OCI-LY7 (cell line): Measurements from ENCODE around the gene C1orf159. TPM values are rescaled to one million over a fixed set of nuclear protein-coding genes. Genes with fewer than 3 reads are reported as not detected.

Experiments used
- BruUV-seq: library from RNA; stranded (reverse); fragments of 400-500 nt; replicated peaks from 2 replicates; lab custom pipeline; 2021; lab: Mats Ljungman, UMichigan
- CTCF ChIA-PET: fragments of 300-600 bp; sonication (Branson Sonifier 250); formaldehyde crosslinking; loops from one replicate; lab custom pipeline; 2022; ENCODE audit warnings: antibody characterized with exemption; ENCODE audit not compliant: unreplicated experiment; lab: Charles Lee
- POLR2A ChIA-PET: fragments of 300-600 bp; sonication (Branson Sonifier 250); formaldehyde crosslinking; loops from one replicate; lab custom pipeline; 2022; ENCODE audit warnings: antibody characterized with exemption; lab: Charles Lee
- DNase-seq: peaks from one replicate; pipeline ENCODE4 v3.0.0-alpha.2; 2015; ENCODE audit warnings: low spot score
- H2AFZ ChIP-seq: fragments of 200-600 bp; sonication (generic), shearing (Covaris generic); 2 replicates; pipeline ENCODE4 v1.6.1; 2014; ENCODE audit warnings: mild to moderate bottlenecking, antibody characterized with exemption, low read length, moderate library complexity
- H3K27ac ChIP-seq: fragments of 200-600 bp; sonication (generic); 2 replicates; pipeline ENCODE4 v1.5.1; 2014; ENCODE audit warnings: mixed run types, low read depth, mild to moderate bottlenecking, moderate library complexity, low read length, inconsistent platforms; ENCODE audit not compliant: poor library complexity, severe bottlenecking
- H3K36me3 ChIP-seq: fragments of 200-600 bp; sonication (generic); 2 replicates; pipeline ENCODE4 v1.6.1; 2014; ENCODE audit warnings: mild to moderate bottlenecking, antibody characterized with exemption, low read length, moderate library complexity, mixed read lengths; ENCODE audit not compliant: insufficient read depth
- H3K4me1 ChIP-seq: fragments of 200-600 bp; sonication (generic); 2 replicates; pipeline ENCODE4 v1.5.1; 2014; ENCODE audit warnings: mild to moderate bottlenecking, low read length; ENCODE audit not compliant: insufficient read depth, poor library complexity, severe bottlenecking
- H3K4me2 ChIP-seq: fragments of 200-600 bp; sonication (generic); 2 replicates; pipeline ENCODE4 v1.6.1; 2014; ENCODE audit warnings: mild to moderate bottlenecking, low read length
- H3K4me3 ChIP-seq: fragments of 200-600 bp; sonication (generic); 2 replicates; pipeline ENCODE4 v1.5.1; 2014; ENCODE audit warnings: mild to moderate bottlenecking, low read depth, low read length; ENCODE audit not compliant: poor library complexity, severe bottlenecking
- H3K79me2 ChIP-seq: fragments of 200-600 bp; sonication (generic); 2 replicates; pipeline ENCODE4 v1.6.1; 2016; ENCODE audit warnings: low read depth, mild to moderate bottlenecking, low read length, moderate library complexity, mixed read lengths; ENCODE audit not compliant: insufficient read depth
- H3K9me2 ChIP-seq: fragments of 200-600 bp; sonication (generic); 2 replicates; pipeline ENCODE4 v1.6.1; 2016; ENCODE audit warnings: mild to moderate bottlenecking, low read length, mixed read lengths; ENCODE audit not compliant: insufficient read depth
- H3K9me3 ChIP-seq: fragments of 200-600 bp; sonication (generic); 2 replicates; pipeline ENCODE4 v1.6.1; 2014; ENCODE audit warnings: mild to moderate bottlenecking, mixed run types, low read length, mixed read lengths
- H4K20me1 ChIP-seq: fragments of 200-600 bp; sonication (generic); 2 replicates; pipeline ENCODE4 v1.6.1; 2014; ENCODE audit warnings: mild to moderate bottlenecking, antibody characterized with exemption, low read length, moderate library complexity, mixed read lengths; ENCODE audit not compliant: insufficient read depth
- CTCF ChIP-seq: fragments of 200-600 bp; sonication (generic); conservative IDR thresholded peaks from 2 replicates; pipeline ENCODE4 v1.5.1; 2014; ENCODE audit warnings: mild to moderate bottlenecking, antibody characterized with exemption, low read length, moderate library complexity, mixed read lengths
- EZH2phosphoT487 ChIP-seq: fragments of 200-600 bp; sonication (generic); IDR thresholded peaks from 2 replicates; pipeline ENCODE4 v1.6.1; 2018; ENCODE audit warnings: low read depth, borderline replicate concordance, mild to moderate bottlenecking, mixed run types, antibody characterized with exemption, low read length, moderate library complexity, mixed read lengths
- intact Hi-C: fragments of 100-400 bp; cut with micrococcal nuclease; formaldehyde crosslinking; loops from one replicate; pipeline ENCODE4 v1.10.0; 2022; ENCODE audit not compliant: unreplicated experiment
- total RNA-seq, 2 experiments: library from RNA; depleted of rRNA in 1 of 2; stranded (reverse); fragments of >200 nt in 1 of 2; shearing (Covaris generic) in 1 of 2; gene quantifications; 2 replicates each; pipeline ENCODE4 v1.2.3, GENCODE V29; 2014 to 2022

C1orf159 gene
- total RNA-seq, 2 experiments from 2014 or later: 24.5 to 27.6 TPM

- Histone ChIP-seq H3K9me2 (no peaks in the 10 kb centered on the region), H3K27ac (no peak overlapping the region), H3K36me3 (no peaks in the 10 kb centered on the region), H3K4me2 (no peak overlapping the region), H3K9me3 (no peaks in the 10 kb centered on the region), H2AFZ (no peak overlapping the region), H4K20me1 (no peaks in the 10 kb centered on the region), H3K4me1 (peaks cover 5% of the 10 kb centered on the region), H3K79me2 (0 out of 2 replicates have a peak, but pooled peaks cover 4% of the 10 kb centered on the region), H3K4me3 (no peak overlapping the region)
- POLR2A ChIA-PET: no interaction called here
- DNase-seq: no peak
- intact Hi-C loops: loop anchor here (5.0 kb wide), 1 partner anchor 188 kb away; the partner anchor contains the start of genes ACAP3 and PUSL1
- no TSS peak for BruUV-seq
- CTCF ChIA-PET: no interaction called here
- TF ChIP-seq EZH2phosphoT487 (no peak), CTCF (no peak)
Observed at GRCh38 chr1:1118876-1119220, 3.0 kb upstream of the C1orf159 start.

- H3K4me3 ChIP-seq: no peak overlapping the region
- no peak for DNase-seq
- no peaks in the 10 kb centered on the region for H4K20me1 ChIP-seq
- H3K4me2 ChIP-seq: no peak overlapping the region
- intact Hi-C loops: loop anchor here (5.0 kb wide), 1 partner anchor 189 kb away; the partner anchor contains the start of genes ACAP3 and PUSL1
- no TSS peak for BruUV-seq
- H3K27ac ChIP-seq: no peak overlapping the region
- H3K79me2 ChIP-seq: 0 out of 2 replicates have a peak, but pooled peaks cover 4% of the 10 kb centered on the region
- H2AFZ ChIP-seq: no peak overlapping the region
- H3K36me3 ChIP-seq: peaks cover 5% of the 10 kb centered on the region
- H3K9me2 ChIP-seq: no peaks in the 10 kb centered on the region
- ChIA-PET POLR2A (no interaction called here), CTCF (no interaction called here)
- H3K4me1 ChIP-seq: peaks cover 5% of the 10 kb centered on the region
- TF ChIP-seq EZH2phosphoT487 (no peak), CTCF (no peak)
- H3K9me3 ChIP-seq: peaks cover 5% of the 10 kb centered on the region; the same call in 1 of the 2 replicates
Observed at GRCh38 chr1:1118011-1118875, 2.4 kb upstream of the C1orf159 start.

DNA sequence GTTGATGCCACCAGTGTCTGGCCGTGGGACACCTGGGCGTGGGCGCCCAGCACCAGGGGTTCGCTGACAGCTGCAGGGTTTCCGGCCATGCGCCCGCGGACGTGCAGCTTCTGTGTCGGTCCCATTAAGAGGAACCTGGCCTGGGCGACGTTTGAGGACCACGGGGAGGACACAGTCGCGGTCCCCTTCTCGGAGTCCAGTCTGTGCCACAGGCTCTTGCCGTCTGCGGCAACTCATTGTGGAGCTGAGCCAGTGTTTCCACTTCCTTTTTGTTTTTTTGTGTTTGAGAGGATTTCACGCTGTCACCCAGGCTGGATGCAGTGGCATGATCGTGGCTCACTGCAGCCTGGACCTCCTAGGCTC is 1.6 kb upstream of the C1orf159 start:
- DNase-seq: no peak
- Histone ChIP-seq H3K79me2 (0 out of 2 replicates have a peak, but pooled peaks cover 4% of the 10 kb centered on the region), H3K4me3 (no peak overlapping the region), H3K4me1 (peaks cover 5% of the 10 kb centered on the region), H3K4me2 (no peak overlapping the region), H2AFZ (no peak overlapping the region), H3K36me3 (peaks cover 13% of the 10 kb centered on the region), H3K9me2 (no peaks in the 10 kb centered on the region), H4K20me1 (no peaks in the 10 kb centered on the region), H3K27ac (no peak overlapping the region), H3K9me3 (peaks cover 7% of the 10 kb centered on the region; the same call in 1 of the 2 replicates)
- TF ChIP-seq EZH2phosphoT487: no peak
- TF ChIP-seq CTCF: no peak
- intact Hi-C loops: loop anchor here (2.0 to 5.0 kb wide), 2 partner anchors 85 to 190 kb away; partner anchors contain the start of genes ACAP3 and PUSL1
- BruUV-seq: no TSS peak
- CTCF ChIA-PET: no interaction called here
- POLR2A ChIA-PET: no interaction called here
